Smooth muscle cell (in vitro differentiated cells): Measurements from ENCODE around the gene ZMAT5. TPM values are rescaled to one million over a fixed set of nuclear protein-coding genes. Genes with fewer than 3 reads are reported as not detected.

Source experiments
- DNase-seq: peaks from one replicate; lab custom pipeline; 2025; ENCODE audit not compliant: unreplicated experiment; lab: John Stamatoyannopoulos, UW
- H2AFZ ChIP-seq: fragments of 200-600 bp; sonication (generic); 2 replicates; pipeline ENCODE4 v1.6.0; 2016; ENCODE audit warnings: antibody characterized with exemption, low read depth, mild to moderate bottlenecking
- H3F3A ChIP-seq: fragments of 200-600 bp; sonication (generic); 2 replicates; pipeline ENCODE4 v1.6.0; 2017; ENCODE audit warnings: antibody characterized with exemption, low read depth
- H3K27ac ChIP-seq: fragments of 200-600 bp; sonication (generic); 2 replicates; pipeline ENCODE4 v1.5.1; 2016; ENCODE audit warnings: low read depth, mild to moderate bottlenecking
- H3K27me3 ChIP-seq: fragments of 200-600 bp; sonication (generic); 2 replicates; pipeline ENCODE4 v1.6.1; 2016; ENCODE audit warnings: low read depth, mild to moderate bottlenecking
- H3K36me3 ChIP-seq: fragments of 200-600 bp; sonication (generic); 2 replicates; pipeline ENCODE4 v1.5.1; 2016; ENCODE audit warnings: low read depth
- H3K4me1 ChIP-seq: fragments of 200-600 bp; sonication (generic); 2 replicates; pipeline ENCODE4 v1.5.1; 2016; ENCODE audit warnings: low read depth
- H3K4me2 ChIP-seq: fragments of 200-600 bp; sonication (generic); 2 replicates; pipeline ENCODE4 v1.6.0; 2016; ENCODE audit warnings: mild to moderate bottlenecking
- H3K4me3 ChIP-seq: fragments of 200-600 bp; sonication (generic); 2 replicates; pipeline ENCODE4 v1.5.1; 2016; ENCODE audit warnings: mild to moderate bottlenecking
- H3K79me2 ChIP-seq: fragments of 200-600 bp; sonication (generic); 2 replicates; pipeline ENCODE4 v1.6.0; 2016; ENCODE audit warnings: low read depth, mild to moderate bottlenecking
- H3K9ac ChIP-seq: fragments of 200-600 bp; sonication (generic); 2 replicates; pipeline ENCODE4 v1.6.0; 2016; ENCODE audit warnings: low read depth
- H3K9me3 ChIP-seq: fragments of 200-600 bp; sonication (generic); replicated peaks from 2 replicates; pipeline ENCODE4 v1.5.1; 2016; ENCODE audit warnings: low read depth
- H4K20me1 ChIP-seq: fragments of 200-600 bp; sonication (generic); 2 replicates; pipeline ENCODE4 v1.6.0; 2016; ENCODE audit warnings: low read depth
- WGBS: methylation state at CpG from one replicate; pipeline ENCODE4 v1.1.7; 2016; ENCODE audit warnings: low lambda C conversion rate; 5-methylcytosine and 5-hydroxymethylcytosine counted together
- polyA plus RNA-seq: library from polyadenylated mRNA; unstranded; fragments of >200 nt; fragmentation: Nextera tagmentation; extraction: Ambion mirVana; gene quantifications from 2 replicates; pipeline ENCODE4 v1.2.1, GENCODE V29; 2016
- total RNA-seq: library from RNA; depleted of rRNA; stranded (reverse); fragments of >200 nt; gene quantifications from 2 replicates; pipeline ENCODE4 v1.2.3, GENCODE V29; 2014
- TF ChIP-seq, protein P1 (sequence below): fragments of 200-600 bp; sonication (generic); IDR thresholded peaks from 2 replicates; pipeline ENCODE4 v1.5.1; 2017; ENCODE audit warnings: borderline replicate concordance, mild to moderate bottlenecking, antibody characterized with exemption; ENCODE audit not compliant: insufficient read depth, poor library complexity, severe bottlenecking

ZMAT5 gene
- total and polyA plus RNA-seq, 2 experiments from 2014 or later = 26.0 to 57.8 TPM

DNA sequence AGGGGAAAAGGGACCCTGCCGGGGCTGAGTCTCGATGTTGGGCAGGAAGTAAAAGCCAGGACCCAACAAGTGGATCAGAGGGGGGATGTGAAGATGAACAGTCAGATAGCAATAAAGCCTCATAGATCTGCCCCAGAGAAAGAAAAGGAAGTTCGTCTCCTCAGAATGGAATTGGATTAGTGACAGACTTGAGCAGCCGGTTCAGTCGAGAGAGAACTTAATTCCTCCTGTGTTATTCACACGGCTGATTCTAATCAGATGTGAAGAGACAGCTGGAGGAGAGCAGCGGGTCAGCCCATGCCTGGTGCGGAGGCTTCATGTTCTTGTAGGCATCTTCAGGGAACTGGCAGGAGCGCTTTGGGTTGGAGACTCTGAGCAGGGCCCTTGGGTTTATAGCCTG lies 76.3 kb downstream of the ZMAT5 start:
- WGBS = 34% methylated on average over 9 of the region's 9 CpGs
- Histone ChIP-seq H3K4me2 (peak overlapping the region; percentile 18), H3K27ac (peak overlapping the region; percentile 23), H3K4me3 (no peak overlapping the region), H3K4me1 (peaks cover 25% of the 10 kb centered on the region), H3K79me2 (no peaks in the 10 kb centered on the region), H3K9me3 (no peaks in the 10 kb centered on the region), H4K20me1 (peaks cover 29% of the 10 kb centered on the region), H3F3A (no peaks in the 10 kb centered on the region), H2AFZ (no peak overlapping the region), H3K36me3 (no peaks in the 10 kb centered on the region), H3K9ac (no peak overlapping the region), H3K27me3 (no peaks in the 10 kb centered on the region)
- no peak for DNase-seq
- TF ChIP-seq, protein P1, sequence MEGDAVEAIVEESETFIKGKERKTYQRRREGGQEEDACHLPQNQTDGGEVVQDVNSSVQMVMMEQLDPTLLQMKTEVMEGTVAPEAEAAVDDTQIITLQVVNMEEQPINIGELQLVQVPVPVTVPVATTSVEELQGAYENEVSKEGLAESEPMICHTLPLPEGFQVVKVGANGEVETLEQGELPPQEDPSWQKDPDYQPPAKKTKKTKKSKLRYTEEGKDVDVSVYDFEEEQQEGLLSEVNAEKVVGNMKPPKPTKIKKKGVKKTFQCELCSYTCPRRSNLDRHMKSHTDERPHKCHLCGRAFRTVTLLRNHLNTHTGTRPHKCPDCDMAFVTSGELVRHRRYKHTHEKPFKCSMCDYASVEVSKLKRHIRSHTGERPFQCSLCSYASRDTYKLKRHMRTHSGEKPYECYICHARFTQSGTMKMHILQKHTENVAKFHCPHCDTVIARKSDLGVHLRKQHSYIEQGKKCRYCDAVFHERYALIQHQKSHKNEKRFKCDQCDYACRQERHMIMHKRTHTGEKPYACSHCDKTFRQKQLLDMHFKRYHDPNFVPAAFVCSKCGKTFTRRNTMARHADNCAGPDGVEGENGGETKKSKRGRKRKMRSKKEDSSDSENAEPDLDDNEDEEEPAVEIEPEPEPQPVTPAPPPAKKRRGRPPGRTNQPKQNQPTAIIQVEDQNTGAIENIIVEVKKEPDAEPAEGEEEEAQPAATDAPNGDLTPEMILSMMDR = no peak

DNA sequence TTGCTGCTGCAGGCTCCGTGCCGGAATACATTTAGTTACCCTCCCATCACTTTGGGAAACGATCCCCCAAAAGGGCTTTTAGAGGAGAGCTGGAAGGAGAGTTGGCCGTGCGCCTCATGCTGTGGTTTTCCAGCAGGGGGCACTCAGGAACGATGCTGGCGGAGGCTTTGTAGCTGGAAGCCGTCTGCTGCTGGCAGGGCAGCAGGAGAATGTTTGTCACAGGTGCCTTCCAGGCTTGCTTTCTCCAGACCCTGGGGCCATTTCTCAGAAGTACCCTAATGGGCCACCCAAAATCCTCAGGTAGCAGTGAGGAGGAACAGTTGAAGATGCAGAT lies 77.0 kb downstream of the ZMAT5 start:
- Histone ChIP-seq H3K27me3 (no peaks in the 10 kb centered on the region), H3K4me1 (peaks cover 25% of the 10 kb centered on the region), H3K4me3 (no peak overlapping the region), H3K9ac (no peak overlapping the region), H2AFZ (no peak overlapping the region), H3K4me2 (peak overlapping the region; percentile 18), H3K9me3 (no peaks in the 10 kb centered on the region), H3F3A (no peaks in the 10 kb centered on the region), H3K36me3 (no peaks in the 10 kb centered on the region), H4K20me1 (peaks cover 29% of the 10 kb centered on the region), H3K27ac (no peak overlapping the region), H3K79me2 (no peaks in the 10 kb centered on the region)
- 29% methylated on average over 8 of the region's 8 CpGs for WGBS
- TF ChIP-seq, protein P1 = peak; percentile 70
- no peak for DNase-seq

DNA sequence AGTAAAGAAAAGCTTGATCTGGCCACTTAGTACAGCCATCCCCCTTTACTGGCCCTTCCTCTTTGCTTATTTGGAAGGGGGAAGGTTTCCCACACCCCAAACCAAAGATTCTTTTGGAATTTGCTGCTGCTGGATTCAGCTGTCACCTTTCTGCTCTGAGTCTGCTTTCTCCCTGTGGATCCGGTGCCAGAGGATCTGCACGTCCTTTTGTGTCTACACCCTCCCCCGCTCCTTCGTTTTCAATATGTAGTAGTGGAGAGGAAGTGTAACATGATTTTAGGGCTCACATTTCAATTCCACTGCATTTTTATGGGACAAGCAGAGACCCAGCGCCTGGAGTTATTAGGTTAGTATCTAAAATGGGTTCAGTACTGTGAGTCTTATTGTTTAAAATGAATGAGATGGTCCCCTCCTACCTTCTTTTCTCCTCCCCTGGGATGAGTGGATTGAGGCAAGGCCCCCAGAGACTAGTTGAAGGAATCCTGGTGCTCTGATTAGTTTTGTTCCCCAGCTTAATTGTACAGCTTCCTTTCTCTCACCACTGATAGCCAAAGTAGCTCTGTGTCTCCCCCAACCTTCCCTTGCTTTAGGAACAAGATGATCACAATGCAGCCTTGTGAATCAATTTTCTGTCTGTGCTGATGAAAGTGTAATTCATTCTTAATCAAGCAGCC lies 77.5 kb downstream of the ZMAT5 start:
- no peak overlapping the region for H2AFZ ChIP-seq
- H3K4me1 ChIP-seq = peaks cover 25% of the 10 kb centered on the region
- TF ChIP-seq, protein P1 = no peak
- H3K36me3 ChIP-seq = no peaks in the 10 kb centered on the region
- no peak for DNase-seq
- no peak overlapping the region for H3K27ac ChIP-seq
- WGBS = 53% methylated on average over 5 of the region's 5 CpGs
- no peak overlapping the region for H3K9ac ChIP-seq
- no peaks in the 10 kb centered on the region for H3K27me3 ChIP-seq
- H4K20me1 ChIP-seq = peaks cover 29% of the 10 kb centered on the region
- no peaks in the 10 kb centered on the region for H3K79me2 ChIP-seq
- no peak overlapping the region for H3K4me3 ChIP-seq
- no peak overlapping the region for H3K4me2 ChIP-seq
- no peaks in the 10 kb centered on the region for H3K9me3 ChIP-seq
- H3F3A ChIP-seq = no peaks in the 10 kb centered on the region

DNA sequence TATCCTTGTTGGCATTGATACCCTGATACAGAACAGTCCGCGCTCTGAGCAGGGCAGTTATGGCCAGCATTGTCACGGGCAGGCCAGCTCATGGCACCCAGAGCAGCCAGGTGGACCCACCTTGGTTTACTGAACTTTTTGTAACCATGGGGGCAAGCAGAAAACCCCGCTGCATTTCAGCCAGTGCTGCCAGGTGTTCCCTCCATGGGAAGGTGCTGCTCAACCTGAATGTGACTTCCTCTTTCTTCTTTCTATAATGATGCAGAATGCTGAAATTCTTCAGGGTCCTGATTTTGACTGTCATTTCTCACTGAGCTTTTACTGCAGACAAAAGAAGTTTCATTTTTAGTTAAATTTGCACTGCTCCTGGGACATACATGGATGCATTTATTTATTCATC lies 82.6 kb downstream of the ZMAT5 start:
- Histone ChIP-seq H3F3A (no peaks in the 10 kb centered on the region), H3K9me3 (no peaks in the 10 kb centered on the region), H3K27ac (no peak overlapping the region), H2AFZ (no peak overlapping the region), H3K27me3 (no peaks in the 10 kb centered on the region), H3K9ac (no peak overlapping the region), H3K79me2 (no peaks in the 10 kb centered on the region), H4K20me1 (peaks cover under 1% of the 10 kb centered on the region), H3K4me2 (no peak overlapping the region), H3K36me3 (peaks cover 2% of the 10 kb centered on the region), H3K4me1 (peaks cover under 1% of the 10 kb centered on the region), H3K4me3 (no peak overlapping the region)
- TF ChIP-seq, protein P1 = no peak
- no peak for DNase-seq
- 98% methylated on average over 4 of the region's 4 CpGs for WGBS
